Uterus (tissue), 2 donors: Measurements from ENCODE around the gene CYP26C1.

Source experiments
- POLR2A ChIP-seq, 2 donors: fragments of 450-650 bp; IDR thresholded peaks; one replicate each; pipeline ENCODE4 v1.6.1; 2016; ENCODE audit warnings: antibody characterized with exemption in 2 of 2, mild to moderate bottlenecking in 1 of 2, moderate library complexity in 1 of 2
- TF ChIP-seq, protein P1 (sequence below), 4 experiments: fragments of 200-600 bp in 2 of 4; fragments of 450-650 bp in 2 of 4; sonication (generic) in 2 of 4; IDR thresholded peaks; one replicate each; pipeline ENCODE4 v1.5.1; 2016 to 2019; ENCODE audit warnings: antibody characterized with exemption in 4 of 4, mild to moderate bottlenecking in 2 of 4, moderate library complexity in 1 of 4

DNA sequence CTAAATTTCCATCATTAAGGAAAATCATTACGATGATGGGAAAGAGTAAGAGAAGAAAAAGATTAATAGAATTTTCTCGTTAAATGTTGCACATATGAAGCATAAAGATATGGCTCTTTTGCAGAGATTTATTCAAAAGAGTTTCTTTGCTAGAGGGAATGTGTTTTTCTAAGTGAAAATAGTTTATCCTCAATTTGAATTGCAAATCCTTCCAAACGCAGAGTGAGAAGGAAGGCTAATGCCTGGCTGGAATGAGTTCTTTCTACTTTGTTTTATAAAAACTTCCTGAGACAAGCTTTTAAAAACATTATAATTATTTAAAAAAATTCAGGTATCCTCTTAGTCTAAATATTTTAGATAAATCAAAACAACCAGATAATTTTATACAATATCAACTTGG lies 27.2 kb downstream of the CYP26C1 start:
- TF ChIP-seq, protein P1, sequence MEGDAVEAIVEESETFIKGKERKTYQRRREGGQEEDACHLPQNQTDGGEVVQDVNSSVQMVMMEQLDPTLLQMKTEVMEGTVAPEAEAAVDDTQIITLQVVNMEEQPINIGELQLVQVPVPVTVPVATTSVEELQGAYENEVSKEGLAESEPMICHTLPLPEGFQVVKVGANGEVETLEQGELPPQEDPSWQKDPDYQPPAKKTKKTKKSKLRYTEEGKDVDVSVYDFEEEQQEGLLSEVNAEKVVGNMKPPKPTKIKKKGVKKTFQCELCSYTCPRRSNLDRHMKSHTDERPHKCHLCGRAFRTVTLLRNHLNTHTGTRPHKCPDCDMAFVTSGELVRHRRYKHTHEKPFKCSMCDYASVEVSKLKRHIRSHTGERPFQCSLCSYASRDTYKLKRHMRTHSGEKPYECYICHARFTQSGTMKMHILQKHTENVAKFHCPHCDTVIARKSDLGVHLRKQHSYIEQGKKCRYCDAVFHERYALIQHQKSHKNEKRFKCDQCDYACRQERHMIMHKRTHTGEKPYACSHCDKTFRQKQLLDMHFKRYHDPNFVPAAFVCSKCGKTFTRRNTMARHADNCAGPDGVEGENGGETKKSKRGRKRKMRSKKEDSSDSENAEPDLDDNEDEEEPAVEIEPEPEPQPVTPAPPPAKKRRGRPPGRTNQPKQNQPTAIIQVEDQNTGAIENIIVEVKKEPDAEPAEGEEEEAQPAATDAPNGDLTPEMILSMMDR (IDR thresholded peaks at IDR 0.05) = no peak
- no peak for TF ChIP-seq POLR2A (IDR thresholded peaks at IDR 0.05)
